Activated naive CD8-positive, alpha-beta T cell treated with anti-CD3 and anti-CD28 coated beads, Interleukin-2, amount 10 ng/mL, durations not matched to agents 7 days and 5 days (primary cell): ENCODE data around the gene PCDHGB2. TPM values are rescaled to one million over a fixed set of nuclear protein-coding genes. Genes with fewer than 3 reads are reported as not detected.
A peak's percentile ranks its signal among the peaks of the same experiment; 100 is the strongest.
"Not testable (repeated sequence)": the region's sequence is repeated elsewhere in the genome, so short reads cannot be mapped to it uniquely, and the experiment has no call there.

ENCODE experiments used
- ATAC-seq: fragments of 150-1000 bp; cut with Tn5 transposase; one replicate; pipeline ENCODE4 v1.10.0; 2021; ENCODE audit warnings: low read depth, moderate library complexity
- POLR2A ChIA-PET: fragments of 350-600 bp; sonication (Branson Sonifier 250); formaldehyde crosslinking; loops from one replicate; lab custom pipeline; 2021; ENCODE audit warnings: antibody characterized with exemption; lab: Charles Lee
- DNase-seq: peaks from one replicate; pipeline ENCODE4 v3.0.0; 2021
- H3K27ac Mint-ChIP-seq: one replicate; pipeline ENCODE4 v1.8.0; 2022; ENCODE audit warnings: mild to moderate bottlenecking, mixed read lengths
- H3K27me3 Mint-ChIP-seq: one replicate; pipeline ENCODE4 v1.8.0; 2022; ENCODE audit warnings: mild to moderate bottlenecking, moderate library complexity, mixed read lengths
- H3K36me3 Mint-ChIP-seq: one replicate; pipeline ENCODE4 v1.8.0; 2021; ENCODE audit warnings: mild to moderate bottlenecking, mixed read lengths
- H3K4me1 Mint-ChIP-seq: one replicate; pipeline ENCODE4 v1.8.0; 2021; ENCODE audit warnings: mixed read lengths
- H3K4me3 Mint-ChIP-seq: one replicate; pipeline ENCODE4 v1.8.0; 2022; ENCODE audit warnings: mild to moderate bottlenecking, moderate library complexity, mixed read lengths
- H3K9me3 Mint-ChIP-seq: one replicate; pipeline ENCODE4 v1.8.0; 2021; ENCODE audit warnings: mixed read lengths
- total RNA-seq, 2 experiments: library from RNA; stranded (reverse); gene quantifications; one replicate each; pipeline ENCODE4 v1.2.3, GENCODE V29; 2021

PCDHGB2 gene
- total RNA-seq, 2 experiments from 2014 or later: 0.64 to 0.88 TPM

- peaks cover 3% of the 10 kb centered on the region for H3K4me1 Mint-ChIP-seq
- DNase-seq (no peak), ATAC-seq (no peak)
- peaks cover 60% of the 10 kb centered on the region for H3K27me3 Mint-ChIP-seq
- no peak within 1 kb of the TSS for H3K27ac Mint-ChIP-seq
- POLR2A ChIA-PET: interaction anchor here (0.6 to 1.3 kb wide), 3 partner anchors 9 to 115 kb away, joined by 3 to 4 read pairs (median 3); partner anchors contain the start of gene PCDHB14
- H3K9me3 Mint-ChIP-seq: peaks cover 15% of the 10 kb centered on the region
- peak within 1 kb of the TSS; percentile 28 for H3K4me3 Mint-ChIP-seq
- H3K36me3 Mint-ChIP-seq: peaks cover 4% of the 10 kb centered on the region
Measured at GRCh38 chr5:141338538-141339306, 21.1 kb upstream of the PCDHGB2 start, which contains the start of gene PCDHGA2. TSS of gene PCDHGA2 (plus strand) at chr5:141338760.

GRCh38 chr5:141340781-141341354, 18.9 kb upstream of the PCDHGB2 start:
- H3K36me3 Mint-ChIP-seq, DNase-seq, H3K4me1 Mint-ChIP-seq, ATAC-seq, H3K27ac Mint-ChIP-seq, H3K4me3 Mint-ChIP-seq, POLR2A ChIA-PET: not testable (repeated sequence)
- H3K27me3 Mint-ChIP-seq: peaks cover 46% of the 10 kb centered on the region
- peaks cover 20% of the 10 kb centered on the region for H3K9me3 Mint-ChIP-seq

GRCh38 chr5:141342773-141343172, 17.0 kb upstream of the PCDHGB2 start:
- Mint-ChIP-seq H3K4me3 (no peak overlapping the region), H3K27ac (no peak overlapping the region), H3K36me3 (peaks cover 4% of the 10 kb centered on the region), H3K9me3 (peaks cover 25% of the 10 kb centered on the region), H3K4me1 (peaks cover 3% of the 10 kb centered on the region), H3K27me3 (peaks cover 48% of the 10 kb centered on the region)
- ATAC-seq (no peak), DNase-seq (no peak)
- POLR2A ChIA-PET: no interaction called here

- peaks cover 3% of the 10 kb centered on the region for H3K4me1 Mint-ChIP-seq
- no peak within 1 kb of the TSS for H3K27ac Mint-ChIP-seq
- DNase-seq (no peak), ATAC-seq (no peak)
- POLR2A ChIA-PET: no interaction called here
- H3K9me3 Mint-ChIP-seq: peaks cover 20% of the 10 kb centered on the region
- peak within 1 kb of the TSS; percentile 62 for H3K4me3 Mint-ChIP-seq
- peaks cover 4% of the 10 kb centered on the region for H3K36me3 Mint-ChIP-seq
- H3K27me3 Mint-ChIP-seq: peaks cover 42% of the 10 kb centered on the region
Measured at GRCh38 chr5:141343242-141343952, 16.4 kb upstream of the PCDHGB2 start, which contains the start of gene PCDHGA3. TSS of gene PCDHGA3 (plus strand) at chr5:141343829. CDS start at chr5:141344034, 205 bp downstream.

GRCh38 chr5:141343953-141344463, 15.8 kb upstream of the PCDHGB2 start:
- ATAC-seq (no peak), DNase-seq (no peak)
- POLR2A ChIA-PET: no interaction called here
- H3K4me1 Mint-ChIP-seq: peaks cover 1% of the 10 kb centered on the region
- no peak overlapping the region for H3K27ac Mint-ChIP-seq
- peak overlapping the region; percentile 62 for H3K4me3 Mint-ChIP-seq
- peaks cover 19% of the 10 kb centered on the region for H3K9me3 Mint-ChIP-seq
- peaks cover 37% of the 10 kb centered on the region for H3K27me3 Mint-ChIP-seq
- peaks cover 4% of the 10 kb centered on the region for H3K36me3 Mint-ChIP-seq

GRCh38 chr5:141345327-141345726, 14.5 kb upstream of the PCDHGB2 start:
- peaks cover 1% of the 10 kb centered on the region for H3K4me1 Mint-ChIP-seq
- peaks cover 16% of the 10 kb centered on the region for H3K9me3 Mint-ChIP-seq
- no peak overlapping the region for H3K4me3 Mint-ChIP-seq
- peaks cover 39% of the 10 kb centered on the region for H3K27me3 Mint-ChIP-seq
- H3K36me3 Mint-ChIP-seq: peaks cover 2% of the 10 kb centered on the region
- H3K27ac Mint-ChIP-seq: peak overlapping the region; percentile 6
- ATAC-seq: no peak
- DNase-seq: no peak
- POLR2A ChIA-PET: no interaction called here

GRCh38 chr5:141346017-141346416, 13.8 kb upstream of the PCDHGB2 start:
- peaks cover 16% of the 10 kb centered on the region for H3K9me3 Mint-ChIP-seq
- not testable (repeated sequence) for H3K36me3 Mint-ChIP-seq

GRCh38 chr5:141349917-141350619, 9.7 kb upstream of the PCDHGB2 start, which contains the start of gene PCDHGB1:
TSS of gene PCDHGB1 (plus strand) at chr5:141350099. CDS start at chr5:141350261, 162 bp downstream.
- H3K27me3 Mint-ChIP-seq: peaks cover 38% of the 10 kb centered on the region
- H3K27ac Mint-ChIP-seq: no peak within 1 kb of the TSS
- peaks cover 15% of the 10 kb centered on the region for H3K9me3 Mint-ChIP-seq
- H3K36me3 Mint-ChIP-seq: peaks cover 2% of the 10 kb centered on the region
- H3K4me3 Mint-ChIP-seq: peak within 1 kb of the TSS; percentile 54
- POLR2A ChIA-PET: no interaction called here
- ATAC-seq (peak; percentile 66), DNase-seq (no peak)
- H3K4me1 Mint-ChIP-seq: no peaks in the 10 kb centered on the region

More at GRCh38 chr5:141346017-141346416, 13.8 kb upstream of the PCDHGB2 start:
- ATAC-seq, DNase-seq, H3K4me1 Mint-ChIP-seq, H3K27ac Mint-ChIP-seq, H3K4me3 Mint-ChIP-seq, POLR2A ChIA-PET: not testable (repeated sequence)
- peaks cover 38% of the 10 kb centered on the region for H3K27me3 Mint-ChIP-seq

- Mint-ChIP-seq H3K36me3 (peaks cover 2% of the 10 kb centered on the region), H3K4me3 (no peak overlapping the region), H3K27me3 (peaks cover 43% of the 10 kb centered on the region), H3K9me3 (peaks cover 16% of the 10 kb centered on the region), H3K4me1 (no peaks in the 10 kb centered on the region), H3K27ac (no peak overlapping the region)
- POLR2A ChIA-PET: no interaction called here
- no peak for ATAC-seq
- DNase-seq: no peak
Measured at GRCh38 chr5:141351591-141351990, 8.2 kb upstream of the PCDHGB2 start.

- POLR2A ChIA-PET: no interaction called here
- Mint-ChIP-seq H3K27ac (no peak within 1 kb of the TSS), H3K4me1 (peaks cover 1% of the 10 kb centered on the region), H3K36me3 (peaks cover 2% of the 10 kb centered on the region), H3K4me3 (no peak within 1 kb of the TSS), H3K27me3 (peaks cover 42% of the 10 kb centered on the region), H3K9me3 (peaks cover 13% of the 10 kb centered on the region)
- ATAC-seq (no peak), DNase-seq (no peak)
Measured at GRCh38 chr5:141354900-141355469, 4.8 kb upstream of the PCDHGB2 start, which contains the start of gene PCDHGA4. TSS of gene PCDHGA4 (plus strand) at chr5:141355021. CDS start at chr5:141355108, 87 bp downstream.

GRCh38 chr5:141355641-141356040, 4.2 kb upstream of the PCDHGB2 start:
- Mint-ChIP-seq H3K4me1 (peaks cover 1% of the 10 kb centered on the region), H3K36me3 (peaks cover 2% of the 10 kb centered on the region), H3K27ac (no peak overlapping the region), H3K4me3 (no peak overlapping the region), H3K9me3 (peaks cover 14% of the 10 kb centered on the region), H3K27me3 (peaks cover 44% of the 10 kb centered on the region)
- DNase-seq (no peak), ATAC-seq (no peak)
- POLR2A ChIA-PET: no interaction called here

- Mint-ChIP-seq H3K4me1 (peaks cover 1% of the 10 kb centered on the region), H3K36me3 (peaks cover 4% of the 10 kb centered on the region), H3K27me3 (peaks cover 49% of the 10 kb centered on the region), H3K4me3 (no peak overlapping the region), H3K27ac (no peak overlapping the region), H3K9me3 (peaks cover 19% of the 10 kb centered on the region)
- POLR2A ChIA-PET: no interaction called here
- ATAC-seq (no peak), DNase-seq (no peak)
Measured at GRCh38 chr5:141356133-141356532, 3.7 kb upstream of the PCDHGB2 start.
